Suprapubic skin (tissue), 4 donors: Measurements from ENCODE around the gene SLC8A1. TPM values are rescaled to one million over a fixed set of nuclear protein-coding genes. Genes with fewer than 3 reads are reported as not detected.

Experiments used
- DNase-seq, 2 donors: peaks; one replicate each; pipeline ENCODE4 v3.0.0-alpha.2; 2019; ENCODE audit warnings: low spot score in 2 of 2
- H3K27ac ChIP-seq: fragments of 200-600 bp; sonication (generic); one replicate; pipeline ENCODE4 v1.5.1; 2019
- H3K27me3 ChIP-seq: fragments of 200-600 bp; sonication (generic); one replicate; pipeline ENCODE4 v1.5.1; 2019
- H3K36me3 ChIP-seq: fragments of 200-600 bp; sonication (generic); one replicate; pipeline ENCODE4 v1.5.1; 2019
- H3K4me1 ChIP-seq: fragments of 200-600 bp; sonication (generic); one replicate; pipeline ENCODE4 v1.5.1; 2019
- H3K4me3 ChIP-seq: fragments of 200-600 bp; sonication (generic); one replicate; pipeline ENCODE4 v1.5.1; 2019; ENCODE audit warnings: mild to moderate bottlenecking
- H3K9me3 ChIP-seq: fragments of 200-600 bp; sonication (generic); one replicate; pipeline ENCODE4 v1.5.1; 2019
- EP300 ChIP-seq: sonication (generic); formaldehyde crosslinking; IDR thresholded peaks from one replicate; pipeline ENCODE4 v1.6.1; 2017; ENCODE audit warnings: antibody characterized with exemption
- POLR2A ChIP-seq, 2 donors: fragments of 450-650 bp; IDR thresholded peaks; one replicate each; pipeline ENCODE4 v1.6.1; 2017; ENCODE audit warnings: antibody characterized with exemption in 2 of 2, mild to moderate bottlenecking in 2 of 2, moderate library complexity in 2 of 2
- POLR2AphosphoS5 ChIP-seq, 3 donors: sonication (generic); formaldehyde crosslinking; IDR thresholded peaks; one replicate each; pipeline ENCODE4 v1.6.1; 2017; ENCODE audit warnings: antibody characterized with exemption in 3 of 3
- WGBS: methylation state at CpG from one replicate; pipeline ENCODE4 v1.1.5; 2018; 5-methylcytosine and 5-hydroxymethylcytosine counted together
- total RNA-seq, 4 donors: library from RNA; depleted of rRNA; stranded (reverse); fragments of >200 nt; gene quantifications; one replicate each; pipeline ENCODE4 v1.1.0, GENCODE V29; 2016
- TF ChIP-seq, protein P1 (sequence below), 2 donors: fragments of 200-600 bp in 1 of 2; fragments of 450-650 bp in 1 of 2; sonication (generic) in 1 of 2; IDR thresholded peaks; one replicate each; pipeline ENCODE4 v1.5.1; 2016 to 2019; ENCODE audit warnings: antibody characterized with exemption in 2 of 2, mild to moderate bottlenecking in 1 of 2, moderate library complexity in 1 of 2

SLC8A1 gene
- total RNA-seq, 4 donors from 2014 or later: 2.4 to 14.4 (median 9.9) TPM

DNA sequence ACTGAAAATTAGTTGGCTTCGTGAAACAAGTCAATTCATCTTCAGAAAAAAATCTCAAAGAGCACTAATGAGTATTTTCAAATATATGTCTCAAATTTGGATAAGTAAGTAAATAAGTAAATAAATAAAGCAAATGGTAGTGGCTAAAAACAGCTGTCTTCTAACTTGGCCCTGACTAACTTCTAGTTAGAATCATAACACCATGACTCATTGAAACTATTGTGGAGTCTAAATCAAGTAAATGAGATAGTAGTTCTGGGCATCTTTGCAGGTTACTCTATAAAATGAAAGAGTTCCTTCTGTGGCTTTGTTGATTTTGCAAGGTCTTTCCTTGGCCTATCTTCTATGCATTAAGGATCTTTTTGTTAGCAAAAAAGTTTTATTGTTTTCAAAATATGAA lies 110.7 kb downstream of the SLC8A1 start:
- H3K4me1 ChIP-seq: no peaks in the 10 kb centered on the region
- H3K4me3 ChIP-seq: no peak overlapping the region
- no peaks in the 10 kb centered on the region for H3K36me3 ChIP-seq
- no peak for TF ChIP-seq EP300
- WGBS: 96% methylated on average over 1 of the region's 1 CpG
- no peak overlapping the region for H3K27ac ChIP-seq
- DNase-seq: no peak
- H3K27me3 ChIP-seq: no peaks in the 10 kb centered on the region
- no peaks in the 10 kb centered on the region for H3K9me3 ChIP-seq

DNA sequence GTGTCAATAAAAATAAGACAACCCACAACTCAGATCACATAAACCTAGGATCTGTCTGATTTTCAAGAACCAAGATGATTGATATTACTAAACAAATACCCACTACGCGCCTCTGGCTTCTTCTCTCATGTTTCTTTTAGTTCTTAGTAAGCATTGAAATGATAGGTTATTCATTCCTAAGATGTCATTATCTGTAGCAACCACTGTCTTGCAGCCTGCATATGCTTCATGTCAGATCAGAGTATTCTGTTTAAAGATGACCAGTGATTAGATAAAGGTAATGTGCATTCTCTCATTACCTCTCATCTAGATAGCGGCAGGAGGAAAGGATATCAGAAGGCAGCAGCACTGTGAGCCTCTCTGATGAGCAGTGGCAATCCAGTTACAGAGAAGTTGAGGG lies 112.9 kb downstream of the SLC8A1 start:
- no peaks in the 10 kb centered on the region for H3K36me3 ChIP-seq
- H3K4me1 ChIP-seq: no peaks in the 10 kb centered on the region
- 81% methylated on average over 3 of the region's 3 CpGs for WGBS
- H3K9me3 ChIP-seq: no peaks in the 10 kb centered on the region
- no peaks in the 10 kb centered on the region for H3K27me3 ChIP-seq
- no peak overlapping the region for H3K27ac ChIP-seq
- no peak for TF ChIP-seq POLR2AphosphoS5 (IDR thresholded peaks at IDR 0.05)
- no peak for TF ChIP-seq EP300
- TF ChIP-seq, protein P1, sequence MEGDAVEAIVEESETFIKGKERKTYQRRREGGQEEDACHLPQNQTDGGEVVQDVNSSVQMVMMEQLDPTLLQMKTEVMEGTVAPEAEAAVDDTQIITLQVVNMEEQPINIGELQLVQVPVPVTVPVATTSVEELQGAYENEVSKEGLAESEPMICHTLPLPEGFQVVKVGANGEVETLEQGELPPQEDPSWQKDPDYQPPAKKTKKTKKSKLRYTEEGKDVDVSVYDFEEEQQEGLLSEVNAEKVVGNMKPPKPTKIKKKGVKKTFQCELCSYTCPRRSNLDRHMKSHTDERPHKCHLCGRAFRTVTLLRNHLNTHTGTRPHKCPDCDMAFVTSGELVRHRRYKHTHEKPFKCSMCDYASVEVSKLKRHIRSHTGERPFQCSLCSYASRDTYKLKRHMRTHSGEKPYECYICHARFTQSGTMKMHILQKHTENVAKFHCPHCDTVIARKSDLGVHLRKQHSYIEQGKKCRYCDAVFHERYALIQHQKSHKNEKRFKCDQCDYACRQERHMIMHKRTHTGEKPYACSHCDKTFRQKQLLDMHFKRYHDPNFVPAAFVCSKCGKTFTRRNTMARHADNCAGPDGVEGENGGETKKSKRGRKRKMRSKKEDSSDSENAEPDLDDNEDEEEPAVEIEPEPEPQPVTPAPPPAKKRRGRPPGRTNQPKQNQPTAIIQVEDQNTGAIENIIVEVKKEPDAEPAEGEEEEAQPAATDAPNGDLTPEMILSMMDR (IDR thresholded peaks at IDR 0.05): no peak
- no peak for TF ChIP-seq POLR2A (IDR thresholded peaks at IDR 0.05)
- no peak overlapping the region for H3K4me3 ChIP-seq
- no peak for DNase-seq

DNA sequence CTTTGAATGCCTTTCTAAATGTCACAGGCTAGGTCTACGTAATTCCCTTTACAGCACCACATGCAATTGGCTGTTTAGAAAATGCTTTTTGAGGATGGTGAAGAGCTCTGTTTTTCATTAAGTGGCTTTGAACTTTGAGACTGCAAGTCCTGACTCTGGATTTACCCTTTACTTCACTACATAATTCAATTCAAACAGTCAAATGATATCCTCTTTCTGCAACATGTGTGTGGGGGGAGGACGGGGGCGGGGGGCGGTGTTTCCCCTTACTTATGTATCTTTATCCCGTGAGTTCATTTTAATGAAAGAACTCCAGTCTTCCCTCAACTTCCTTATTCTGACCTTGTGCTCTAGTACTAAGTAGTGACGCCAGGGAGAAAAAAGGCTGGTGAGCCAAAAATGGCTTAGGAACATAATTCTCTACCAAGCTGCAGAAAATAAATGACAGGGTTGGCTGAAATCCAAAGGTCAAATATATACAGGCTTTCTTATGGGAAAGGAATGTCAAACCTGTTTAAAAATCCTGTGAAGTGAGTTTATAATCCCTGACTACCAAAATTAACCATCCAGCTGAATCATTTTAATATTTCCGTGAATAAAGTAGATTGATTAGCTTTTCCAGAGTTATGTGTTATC lies 119.6 kb downstream of the SLC8A1 start:
- H3K4me1 ChIP-seq: no peaks in the 10 kb centered on the region
- no peaks in the 10 kb centered on the region for H3K36me3 ChIP-seq
- no peak for DNase-seq
- no peak overlapping the region for H3K27ac ChIP-seq
- H3K4me3 ChIP-seq: no peak overlapping the region
- no peaks in the 10 kb centered on the region for H3K27me3 ChIP-seq
- WGBS: 24% methylated on average over 7 of the region's 7 CpGs
- H3K9me3 ChIP-seq: no peaks in the 10 kb centered on the region
- TF ChIP-seq, protein P1 (IDR thresholded peaks at IDR 0.05): no peak
- no peak for TF ChIP-seq EP300
- TF ChIP-seq POLR2A (IDR thresholded peaks at IDR 0.05): no peak
- TF ChIP-seq POLR2AphosphoS5 (IDR thresholded peaks at IDR 0.05): no peak

- Histone ChIP-seq H3K27ac (no peak overlapping the region), H3K4me3 (no peak overlapping the region), H3K36me3 (no peaks in the 10 kb centered on the region), H3K27me3 (no peaks in the 10 kb centered on the region), H3K9me3 (no peaks in the 10 kb centered on the region), H3K4me1 (no peaks in the 10 kb centered on the region)
- no peak for TF ChIP-seq POLR2AphosphoS5 (IDR thresholded peaks at IDR 0.05)
- no peak for TF ChIP-seq POLR2A (IDR thresholded peaks at IDR 0.05)
- TF ChIP-seq, protein P1 (IDR thresholded peaks at IDR 0.05): no peak
- no peak for TF ChIP-seq EP300
- WGBS: 52% methylated on average over 3 of the region's 3 CpGs
- DNase-seq: no peak
Measured at GRCh38 chr2:40330096-40330495, 121.8 kb downstream of the SLC8A1 start.

DNA sequence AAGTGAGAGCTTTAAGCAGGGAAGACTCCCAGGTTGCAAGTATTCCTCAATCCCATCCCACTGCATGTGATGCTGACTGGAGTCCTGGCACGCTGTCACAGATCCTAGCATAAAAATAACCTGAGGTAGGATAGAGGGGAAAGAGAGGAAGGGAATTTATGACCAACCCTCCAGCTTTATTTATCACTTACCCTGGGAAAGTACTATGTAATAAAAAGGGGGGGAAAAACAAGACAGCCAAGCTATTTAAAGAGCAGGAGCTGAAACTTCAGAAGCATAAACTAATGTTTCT lies 122.2 kb downstream of the SLC8A1 start:
- H3K27ac ChIP-seq: no peak overlapping the region
- 81% methylated on average over 1 of the region's 1 CpG for WGBS
- TF ChIP-seq, protein P1 (IDR thresholded peaks at IDR 0.05): no peak
- no peak for TF ChIP-seq POLR2A (IDR thresholded peaks at IDR 0.05)
- TF ChIP-seq EP300: no peak
- TF ChIP-seq POLR2AphosphoS5 (IDR thresholded peaks at IDR 0.05): no peak
- H3K4me3 ChIP-seq: no peak overlapping the region
- no peaks in the 10 kb centered on the region for H3K4me1 ChIP-seq
- H3K36me3 ChIP-seq: no peaks in the 10 kb centered on the region
- no peaks in the 10 kb centered on the region for H3K9me3 ChIP-seq
- no peak for DNase-seq
- H3K27me3 ChIP-seq: no peaks in the 10 kb centered on the region

- no peak overlapping the region for H3K4me3 ChIP-seq
- H3K36me3 ChIP-seq: no peaks in the 10 kb centered on the region
- no peak for DNase-seq
- no peaks in the 10 kb centered on the region for H3K27me3 ChIP-seq
- H3K9me3 ChIP-seq: no peaks in the 10 kb centered on the region
- no peak overlapping the region for H3K27ac ChIP-seq
- TF ChIP-seq EP300: no peak
- no peaks in the 10 kb centered on the region for H3K4me1 ChIP-seq
Measured at GRCh38 chr2:40325116-40325515, 126.8 kb downstream of the SLC8A1 start.
